ENCODE measurements around the gene OOEP.

DNA sequence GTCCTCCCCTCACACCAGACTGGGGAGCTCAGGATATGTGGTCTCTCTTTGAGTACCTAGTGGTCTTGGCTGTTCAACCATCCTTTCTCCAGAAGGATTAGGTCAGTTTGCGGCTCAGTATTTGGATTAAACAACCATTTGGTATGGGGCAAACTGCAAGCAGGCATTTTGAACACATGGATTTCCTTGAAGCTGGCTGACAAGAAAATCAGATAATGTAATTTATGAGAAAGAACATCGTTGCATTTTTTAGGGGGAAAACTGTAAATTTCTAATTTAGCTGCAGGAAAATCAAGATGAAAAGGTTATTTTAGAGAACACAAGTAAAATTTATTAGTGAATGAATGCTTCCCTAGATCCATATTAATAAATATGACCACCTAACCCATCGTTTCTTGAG is 40.9 kb downstream of the OOEP start:
- TF ChIP-seq, protein P1, sequence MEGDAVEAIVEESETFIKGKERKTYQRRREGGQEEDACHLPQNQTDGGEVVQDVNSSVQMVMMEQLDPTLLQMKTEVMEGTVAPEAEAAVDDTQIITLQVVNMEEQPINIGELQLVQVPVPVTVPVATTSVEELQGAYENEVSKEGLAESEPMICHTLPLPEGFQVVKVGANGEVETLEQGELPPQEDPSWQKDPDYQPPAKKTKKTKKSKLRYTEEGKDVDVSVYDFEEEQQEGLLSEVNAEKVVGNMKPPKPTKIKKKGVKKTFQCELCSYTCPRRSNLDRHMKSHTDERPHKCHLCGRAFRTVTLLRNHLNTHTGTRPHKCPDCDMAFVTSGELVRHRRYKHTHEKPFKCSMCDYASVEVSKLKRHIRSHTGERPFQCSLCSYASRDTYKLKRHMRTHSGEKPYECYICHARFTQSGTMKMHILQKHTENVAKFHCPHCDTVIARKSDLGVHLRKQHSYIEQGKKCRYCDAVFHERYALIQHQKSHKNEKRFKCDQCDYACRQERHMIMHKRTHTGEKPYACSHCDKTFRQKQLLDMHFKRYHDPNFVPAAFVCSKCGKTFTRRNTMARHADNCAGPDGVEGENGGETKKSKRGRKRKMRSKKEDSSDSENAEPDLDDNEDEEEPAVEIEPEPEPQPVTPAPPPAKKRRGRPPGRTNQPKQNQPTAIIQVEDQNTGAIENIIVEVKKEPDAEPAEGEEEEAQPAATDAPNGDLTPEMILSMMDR (IDR thresholded peaks at IDR 0.05) = no peak
- no peak for TF ChIP-seq POLR2A (IDR thresholded peaks at IDR 0.05)
